GM18907 (cell line): Measurements from ENCODE around the gene CDR2.
"Not testable (repeated sequence)": the region's sequence is repeated elsewhere in the genome, so short reads cannot be mapped to it uniquely, and the experiment has no call there.

Experiments used
- ATAC-seq: cut with Tn5 transposase; IDR thresholded peaks from one replicate; pipeline ENCODE4 v1.9.1; 2021; ENCODE audit warnings: mild to moderate bottlenecking, moderate library complexity; ENCODE audit not compliant: unreplicated experiment

CDR2 gene

DNA sequence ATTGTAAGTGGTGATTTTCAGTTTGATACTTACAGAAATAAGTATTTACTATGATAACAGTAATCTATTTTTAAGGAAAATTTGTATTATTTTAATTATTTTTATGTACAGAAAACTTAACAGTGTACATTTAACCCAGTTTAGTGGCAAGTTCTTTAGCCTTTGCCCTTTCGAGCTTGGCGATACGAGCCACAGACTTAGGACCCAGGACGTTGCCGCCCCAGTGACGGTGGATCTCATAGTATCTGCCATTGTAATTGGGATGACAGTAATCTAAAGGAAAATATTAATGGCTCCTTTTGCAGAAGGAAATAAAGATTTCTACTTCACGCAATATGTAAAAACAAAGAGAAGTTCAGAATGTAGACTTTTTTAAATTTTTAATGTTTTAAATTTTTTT lies 5.2 kb upstream of the CDR2 start:
- no peak for ATAC-seq

DNA sequence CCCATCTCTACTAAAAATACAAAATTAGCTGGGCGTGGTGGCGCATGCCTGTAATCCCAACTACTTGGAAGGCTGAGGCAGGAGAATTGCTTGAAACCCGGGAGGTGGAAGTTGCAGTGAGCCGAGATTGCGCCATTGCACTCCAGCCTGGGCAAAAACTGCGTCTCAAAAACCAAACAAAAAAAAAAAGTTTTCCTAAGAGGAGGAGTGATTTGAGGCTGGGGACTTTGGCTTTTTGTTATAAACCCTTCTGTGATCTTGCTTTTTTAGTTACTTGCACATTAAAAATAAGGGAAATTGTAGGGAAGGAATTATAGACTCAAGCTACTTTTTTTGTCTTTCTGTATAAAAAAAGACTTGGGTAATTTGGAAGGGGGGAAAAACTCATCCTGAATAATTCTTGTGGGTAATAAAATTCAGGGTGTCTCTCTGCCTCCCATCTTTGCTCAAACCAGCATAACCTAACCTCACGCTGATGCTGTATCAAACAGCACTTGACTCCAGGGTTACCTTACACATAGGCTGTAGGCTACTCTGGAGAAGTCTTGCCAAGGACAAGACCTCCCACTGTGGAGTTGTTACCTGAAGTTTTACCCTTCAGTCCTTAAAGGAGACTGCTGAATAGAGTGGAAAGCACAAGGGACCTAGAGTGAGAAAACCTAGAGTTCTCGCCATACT lies 1.7 kb upstream of the CDR2 start:
- ATAC-seq, result no peak

DNA sequence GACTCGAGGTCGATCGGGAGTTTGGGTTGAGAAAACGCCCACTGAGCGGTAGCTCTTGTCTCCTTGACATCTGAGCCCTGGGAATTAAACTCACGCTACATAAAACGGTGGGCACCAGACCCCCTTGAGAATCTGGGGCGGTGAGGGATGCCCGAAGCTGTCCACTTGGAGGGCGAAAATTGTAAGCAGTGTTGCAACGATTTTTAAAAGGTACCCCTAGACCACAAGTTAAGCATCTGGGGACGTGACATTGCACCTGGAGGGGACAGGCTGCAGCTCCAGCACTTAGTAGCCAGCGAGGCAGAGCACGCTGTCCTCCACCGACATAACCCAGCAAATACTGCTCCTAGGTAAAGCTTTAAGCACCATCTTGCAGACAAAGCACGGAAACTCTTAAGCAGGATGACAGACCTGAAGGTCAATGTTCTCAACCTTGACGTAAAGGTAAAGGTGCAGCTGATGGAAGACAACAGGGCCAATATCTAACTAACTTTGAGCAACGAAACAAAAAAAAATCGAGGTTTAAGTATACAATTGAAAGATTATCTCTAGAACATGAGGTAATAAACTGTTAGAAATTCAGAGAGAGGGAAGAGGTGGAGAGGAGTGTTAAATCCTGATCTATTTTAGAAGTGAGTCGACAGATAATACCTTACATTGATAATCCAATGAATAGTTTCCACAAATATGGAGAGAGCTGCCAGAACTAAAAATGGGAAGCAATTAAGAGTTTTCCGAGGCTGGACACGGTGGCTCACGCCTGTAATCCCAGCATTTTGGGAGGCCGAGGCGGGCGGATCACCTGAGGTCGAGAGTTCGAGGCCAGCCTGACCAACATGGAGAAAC lies 921 bp upstream of the CDR2 start:
- no peak for ATAC-seq

DNA sequence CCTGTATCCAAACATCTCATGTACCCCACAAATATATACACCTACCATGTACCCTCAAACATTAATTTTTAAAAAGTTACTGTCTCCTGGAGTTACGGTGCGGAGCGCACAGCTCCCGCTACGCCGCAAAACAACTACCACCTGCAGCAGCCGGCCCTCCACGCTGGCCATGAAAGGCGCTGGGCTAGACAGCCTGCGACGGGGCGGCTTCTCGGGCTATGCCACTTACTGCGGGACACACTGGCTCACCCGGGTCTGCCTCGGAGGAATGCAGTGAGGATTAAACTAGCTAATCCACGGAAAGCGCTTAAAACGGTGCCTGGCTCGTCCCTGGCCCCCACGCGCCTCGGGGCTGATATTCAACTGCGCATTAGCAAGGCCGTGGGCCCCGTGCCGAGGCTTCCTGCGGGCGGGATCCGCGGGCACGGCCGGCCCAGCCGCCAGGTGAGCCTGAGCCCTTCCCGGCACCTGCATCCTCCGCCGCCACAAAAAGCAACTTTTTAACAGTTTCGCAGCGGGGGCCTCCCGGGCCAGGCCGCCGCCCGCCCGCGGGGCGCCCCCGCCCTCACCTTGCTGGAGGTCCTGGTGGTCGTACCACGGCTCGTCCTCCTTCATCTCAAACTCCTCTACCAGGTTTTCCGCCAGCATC lies 633 bp downstream of the CDR2 start:
- peak; percentile 25 for ATAC-seq

DNA sequence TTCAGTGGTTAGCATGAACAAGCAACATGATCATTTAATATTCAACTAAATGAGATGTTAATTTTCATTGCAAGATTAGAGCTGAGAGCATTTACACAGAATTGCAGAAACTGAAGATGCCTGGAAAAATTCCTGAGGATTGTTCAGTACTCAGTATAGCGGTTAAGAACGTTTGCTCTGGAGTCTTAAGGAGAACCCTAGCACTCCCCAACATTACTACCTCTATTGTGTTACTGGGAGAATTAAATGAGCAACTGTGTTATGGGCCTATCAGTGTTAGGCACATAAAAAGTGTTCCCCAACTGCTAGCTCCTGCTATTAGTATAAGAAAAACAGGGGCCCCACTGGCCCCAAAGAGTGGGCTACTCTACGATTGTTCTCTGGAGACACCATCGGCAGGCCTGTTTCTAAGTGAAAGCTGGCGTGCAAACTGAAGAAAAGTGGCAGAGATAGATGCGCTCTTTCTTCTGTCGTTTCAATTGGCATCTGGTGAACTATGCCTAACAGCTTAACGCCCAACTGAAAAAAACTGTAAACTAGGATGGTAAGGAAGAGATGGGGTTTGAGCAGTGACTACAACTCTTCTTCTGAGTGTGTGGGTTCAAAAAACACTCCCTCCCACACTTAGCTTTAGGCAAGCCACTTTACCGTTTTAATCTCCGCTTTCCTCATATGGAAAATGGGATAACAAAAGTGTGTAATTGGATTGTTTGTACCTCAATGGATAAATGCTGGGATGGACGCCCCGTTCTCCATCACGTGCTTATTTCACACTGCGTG lies 1.3 kb downstream of the CDR2 start:
- ATAC-seq, result no peak

DNA sequence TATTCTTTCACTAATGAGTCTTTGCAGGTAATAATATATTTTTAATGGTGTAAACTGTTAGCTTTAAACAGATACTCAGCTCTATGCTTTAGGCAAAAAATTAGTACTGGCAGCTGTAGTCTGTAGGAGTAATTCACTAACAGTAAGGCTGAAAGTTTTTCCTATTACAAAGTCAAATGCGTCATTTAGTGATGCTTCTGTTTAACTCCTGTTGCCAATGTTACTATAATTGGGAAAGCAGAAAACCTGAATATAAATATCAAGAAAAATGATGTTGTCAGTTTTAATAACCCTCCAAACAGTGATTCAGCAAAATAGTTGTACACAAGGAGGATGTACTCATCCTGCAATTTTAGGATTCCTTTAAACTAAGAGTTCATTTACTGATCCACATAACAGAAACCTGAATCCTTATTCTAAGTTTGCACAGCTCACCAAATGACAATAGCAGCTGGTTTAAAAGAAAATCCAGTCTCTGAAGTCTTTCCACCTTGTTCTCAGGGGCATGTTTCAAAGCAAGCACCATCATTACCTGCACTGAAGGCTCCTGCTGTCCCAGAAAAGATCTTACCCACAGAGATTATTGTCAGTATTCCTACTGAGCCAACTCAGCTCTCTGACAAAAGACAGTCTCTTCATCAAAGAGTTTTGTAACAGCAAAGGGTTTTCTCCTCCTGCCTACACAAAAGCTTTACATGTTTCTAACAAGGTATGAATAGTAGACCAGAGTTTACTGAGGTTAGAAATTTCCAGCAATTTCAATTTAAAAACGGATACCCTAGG lies 4.2 kb downstream of the CDR2 start:
- no peak for ATAC-seq

DNA sequence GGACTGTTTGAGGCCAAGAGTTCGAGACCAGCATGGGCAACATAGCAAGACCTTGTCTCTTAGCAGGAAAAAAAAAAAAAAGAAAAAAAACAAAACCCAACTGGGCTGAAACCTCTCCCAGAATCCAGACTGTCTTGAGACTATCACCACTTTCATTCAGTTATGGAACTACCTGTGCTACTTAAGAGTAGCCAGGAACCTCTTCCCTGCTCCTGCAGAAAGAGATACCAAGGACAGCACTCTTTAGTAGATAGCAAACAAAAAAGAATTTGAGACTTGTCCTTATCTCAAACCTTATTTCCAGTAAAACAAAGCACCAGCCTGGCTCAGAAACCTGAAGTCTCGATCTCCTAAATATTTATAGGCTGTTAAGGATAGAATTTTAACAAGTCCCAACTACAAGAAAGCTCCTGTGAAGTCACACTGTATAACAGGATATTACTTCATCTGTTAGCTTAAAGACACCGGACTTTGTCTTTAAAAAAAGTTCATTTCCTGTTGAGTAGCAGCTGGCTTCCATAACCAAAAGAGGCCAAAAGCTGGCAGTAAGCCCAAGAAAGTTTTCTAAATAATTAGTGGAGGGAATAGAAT lies 5.1 kb downstream of the CDR2 start:
- no peak for ATAC-seq

DNA sequence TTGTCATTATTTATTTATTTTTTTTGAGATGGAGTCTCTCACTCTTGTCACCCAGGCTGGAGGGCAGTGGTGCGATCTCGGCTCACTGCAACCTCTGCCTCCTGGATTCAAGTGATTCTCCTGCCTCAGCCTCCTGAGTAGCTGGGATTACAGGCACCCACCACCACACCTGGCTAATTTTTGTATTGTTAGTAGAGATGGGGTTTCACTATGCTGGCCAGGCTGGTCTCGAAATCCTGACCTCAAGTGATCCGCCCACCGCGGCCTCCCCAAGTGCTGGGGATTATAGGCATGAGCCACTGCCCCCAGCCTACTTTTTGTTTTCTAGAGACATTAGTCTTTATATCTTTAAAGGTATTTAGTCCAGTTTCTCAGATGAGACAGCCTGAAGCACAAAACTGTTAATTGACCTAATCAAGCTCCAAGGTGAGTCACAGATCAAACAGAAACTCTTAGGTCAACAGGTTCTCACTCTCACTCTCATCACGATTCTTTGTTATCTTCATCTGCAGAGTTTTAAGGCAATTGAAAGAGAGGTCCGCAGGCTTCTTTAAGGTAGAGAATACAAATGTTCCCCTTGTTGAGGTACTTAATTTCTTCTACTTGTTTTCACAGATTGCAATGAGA lies 6.1 kb downstream of the CDR2 start:
- ATAC-seq, result not testable (repeated sequence)

DNA sequence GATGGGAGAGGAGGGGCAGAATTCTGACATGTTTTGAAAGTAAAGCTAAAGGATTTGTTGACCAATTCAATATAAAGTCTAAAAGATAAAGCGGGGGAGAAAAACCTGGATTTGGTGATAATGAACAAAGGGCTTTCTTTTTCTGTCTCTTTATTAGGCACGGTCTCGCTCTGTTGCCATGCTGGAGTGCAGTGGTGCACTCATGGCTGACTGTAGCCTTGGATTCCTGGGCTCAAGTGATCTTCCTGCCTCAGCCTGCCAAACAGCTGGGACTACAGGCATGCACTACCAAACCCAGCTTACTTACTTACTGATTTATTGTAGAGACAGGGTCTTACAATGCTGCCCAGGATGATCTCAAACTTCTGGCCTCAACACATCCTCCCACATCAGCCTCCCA lies 7.5 kb downstream of the CDR2 start:
- no peak for ATAC-seq

DNA sequence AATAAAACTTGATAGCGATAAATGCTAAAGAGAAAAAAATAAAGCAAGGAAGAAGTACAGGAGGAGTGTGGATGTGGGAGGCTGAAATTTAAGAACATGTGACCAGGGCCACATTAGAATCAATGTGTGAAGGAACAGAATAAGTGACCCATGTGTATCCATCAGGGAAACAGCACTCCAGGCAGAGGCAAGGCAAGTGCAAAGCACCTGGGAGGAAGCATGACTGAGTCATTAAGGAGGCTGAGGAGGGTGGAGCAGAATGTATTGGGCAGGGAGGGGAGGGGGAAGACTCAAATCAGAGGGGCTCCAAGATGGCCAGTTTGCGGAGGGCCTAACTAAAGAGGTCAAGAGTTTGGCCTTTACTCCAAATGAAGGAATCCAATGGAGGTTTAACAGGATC lies 8.0 kb downstream of the CDR2 start:
- no peak for ATAC-seq

DNA sequence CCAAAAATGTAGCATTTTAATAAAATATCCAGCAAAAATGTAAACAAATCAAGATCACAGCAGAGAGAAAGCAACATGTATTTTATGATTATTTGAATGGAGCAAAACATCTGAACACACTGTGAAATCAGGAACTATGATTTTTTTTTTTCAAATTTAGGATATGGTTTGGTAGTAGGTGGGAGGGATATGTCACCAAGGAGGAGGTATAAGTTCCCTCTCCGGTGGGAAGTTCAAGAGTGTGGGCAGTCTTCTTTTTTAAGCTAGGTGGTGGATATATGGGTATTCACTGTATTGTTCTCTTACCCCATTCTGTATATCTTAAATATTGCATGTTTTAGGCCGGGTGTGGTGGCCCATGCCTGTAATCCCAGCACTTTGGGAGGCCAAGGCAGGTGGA lies 10.2 kb downstream of the CDR2 start:
- no peak for ATAC-seq

DNA sequence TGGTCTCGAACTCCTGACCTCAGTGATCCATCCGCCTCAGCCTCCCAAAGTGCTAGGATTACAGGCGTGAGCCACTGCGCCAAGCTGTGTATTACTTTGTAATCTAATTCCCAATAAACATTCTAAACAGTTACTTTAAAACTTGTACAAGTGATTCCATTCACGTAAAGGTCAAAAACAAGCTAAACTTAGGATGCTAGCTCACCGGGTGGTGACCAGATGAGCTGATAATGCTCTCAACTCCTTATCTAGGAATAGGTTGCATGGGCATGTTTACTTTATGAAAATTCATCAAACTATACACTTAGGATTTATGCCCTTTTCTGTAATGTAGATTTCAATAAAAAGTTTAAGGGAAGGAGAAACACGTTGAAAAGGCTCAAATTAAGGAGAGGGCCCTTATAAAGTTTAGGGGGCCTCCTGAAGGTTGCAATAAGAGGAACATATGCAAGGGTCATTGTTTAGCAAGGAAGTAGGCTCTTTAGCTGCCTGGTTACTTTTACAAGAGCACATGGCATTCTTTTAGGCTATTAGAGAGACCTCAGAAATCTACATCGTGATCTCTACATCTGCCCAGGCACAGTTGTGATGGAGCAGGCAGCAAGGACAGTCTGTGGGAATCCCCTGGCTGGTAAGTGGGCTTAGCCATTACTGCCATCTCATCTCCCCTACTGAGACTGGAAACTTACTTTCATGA lies 13.3 kb downstream of the CDR2 start:
- ATAC-seq, result no peak

DNA sequence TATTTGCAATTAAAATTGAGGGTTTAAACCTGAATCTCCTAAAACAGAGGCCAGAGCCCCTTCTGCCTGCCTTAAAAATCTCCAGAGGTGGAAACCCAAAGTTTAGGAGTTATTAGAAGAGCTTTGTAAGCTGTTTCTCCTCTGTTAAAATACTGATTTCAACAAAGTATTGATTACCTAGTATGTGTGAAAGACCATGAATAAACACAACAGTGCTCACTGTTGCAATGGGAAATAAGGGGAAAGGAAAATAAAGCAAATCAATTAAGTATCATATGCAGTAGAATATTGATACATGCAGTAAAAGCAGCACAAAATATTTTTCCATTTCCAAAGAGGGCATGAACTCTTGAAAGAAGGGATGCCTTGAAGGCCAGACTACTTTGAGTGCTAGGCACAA lies 14.7 kb downstream of the CDR2 start:
- no peak for ATAC-seq

DNA sequence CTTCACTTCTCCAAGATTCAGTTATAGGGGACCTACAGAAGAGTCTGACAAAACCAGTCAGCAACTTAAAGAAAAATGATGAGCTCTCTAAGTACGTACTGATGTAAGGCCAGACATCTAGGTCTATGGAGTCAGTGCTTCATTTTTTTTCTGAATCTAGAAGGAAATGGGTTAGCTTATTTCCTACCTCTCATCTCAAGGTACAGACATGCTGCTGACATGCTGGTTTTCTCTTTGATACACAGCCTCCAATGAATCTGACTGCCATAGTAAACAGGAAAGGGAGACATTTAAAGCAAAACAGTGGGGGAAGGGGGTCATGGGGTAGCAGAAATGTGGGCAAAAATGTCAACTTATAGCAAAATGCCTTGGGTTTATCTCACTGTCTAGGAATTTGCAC lies 16.4 kb downstream of the CDR2 start:
- ATAC-seq, result peak; percentile 15

DNA sequence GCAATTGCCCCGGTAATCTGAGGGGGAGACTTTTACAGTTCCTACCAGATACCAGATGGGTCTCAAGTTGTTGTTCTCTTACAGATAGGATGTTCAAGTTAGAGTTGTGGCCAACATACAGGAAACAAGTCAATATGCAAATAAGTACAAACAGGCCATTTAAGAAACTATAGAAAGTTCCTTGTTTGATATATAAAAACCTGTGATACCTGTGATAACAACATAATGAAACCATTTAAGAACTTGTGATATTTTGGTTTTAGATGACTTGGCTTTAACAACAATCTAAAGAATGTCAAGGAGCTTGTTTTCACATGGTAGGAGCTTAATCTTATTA lies 16.8 kb downstream of the CDR2 start:
- peak; percentile 68 for ATAC-seq

DNA sequence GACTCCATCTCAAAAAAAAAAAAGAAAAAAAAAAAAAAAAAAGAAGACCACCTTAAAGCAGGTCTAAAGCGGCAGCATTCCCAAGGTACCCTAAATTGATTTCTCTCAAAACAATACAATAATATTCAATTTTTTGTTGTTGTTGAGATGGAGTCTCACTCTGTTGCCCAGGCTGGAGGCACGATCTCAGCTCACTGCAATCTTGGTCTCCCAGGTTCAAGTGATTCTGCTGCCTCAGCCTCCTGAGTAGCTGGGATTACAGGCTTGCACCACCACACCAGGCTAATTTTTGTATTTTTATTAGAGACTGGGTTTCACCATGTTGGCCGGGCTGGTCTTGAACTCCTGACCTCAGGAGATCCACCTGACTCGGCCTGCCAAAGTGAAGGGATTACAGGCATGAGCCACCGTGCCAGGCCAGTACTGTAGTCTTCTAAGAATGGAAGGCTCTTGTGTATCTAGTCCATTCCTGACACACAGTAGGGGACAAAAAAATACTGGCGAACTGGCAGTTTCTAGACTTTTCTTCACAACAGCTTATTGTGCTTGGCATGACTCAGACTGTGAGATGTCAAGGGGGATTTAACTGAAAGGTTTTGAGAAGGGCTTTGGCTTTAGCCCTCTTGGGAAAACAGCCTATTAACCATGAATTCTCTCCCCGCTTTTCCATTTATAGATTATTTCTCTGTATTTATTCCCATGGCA lies 17.3 kb downstream of the CDR2 start:
- peak; percentile 17 for ATAC-seq

DNA sequence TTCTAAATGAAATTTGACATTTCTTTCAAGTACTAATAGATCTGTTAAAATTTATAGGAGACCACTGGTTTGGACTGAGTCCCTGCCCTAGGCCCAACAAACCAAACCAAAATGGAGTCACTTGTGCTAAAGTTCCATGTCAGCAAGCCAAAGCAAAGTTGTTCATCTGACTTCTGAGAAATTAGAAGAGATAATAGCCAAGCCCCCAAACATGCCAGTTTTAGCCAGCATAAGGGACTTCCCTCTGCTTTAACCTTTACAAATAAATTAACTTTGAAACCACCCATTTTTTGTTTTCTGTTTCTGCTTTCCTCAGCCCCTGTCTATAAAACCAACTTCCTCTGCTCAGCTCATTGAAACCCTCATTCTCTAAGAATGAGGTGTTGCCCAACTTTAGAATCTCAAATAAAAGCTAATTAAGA lies 18.9 kb downstream of the CDR2 start:
- ATAC-seq, result no peak

DNA sequence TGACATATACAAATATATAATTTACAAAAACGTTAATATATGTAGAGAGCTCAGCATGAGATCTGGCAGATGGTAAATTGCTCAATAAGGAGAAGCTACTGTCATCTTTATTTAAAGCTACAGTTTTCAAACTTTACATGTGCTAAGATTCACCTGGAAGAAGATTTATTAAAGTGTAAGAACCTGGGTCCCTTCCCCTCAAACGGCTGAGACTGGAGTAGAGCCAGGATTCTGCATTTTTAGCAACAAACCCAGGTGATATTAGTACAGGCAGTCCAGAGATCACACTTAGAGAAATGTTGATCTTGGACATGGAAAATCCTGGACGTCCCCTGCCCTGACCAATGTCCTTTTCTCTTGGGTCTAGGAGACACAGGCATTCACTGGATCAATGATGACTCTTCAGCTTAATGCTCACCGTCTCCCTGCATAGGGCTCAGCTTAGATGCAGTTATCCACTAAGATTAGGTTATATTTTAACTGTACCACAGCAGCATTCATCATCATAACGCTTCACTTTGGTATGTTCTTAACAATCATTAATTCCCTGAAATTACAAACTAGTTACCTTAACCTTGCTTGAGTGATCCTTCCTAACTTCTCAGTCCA lies 20.4 kb downstream of the CDR2 start:
- no peak for ATAC-seq
